K562 (cell line): Measurements from ENCODE around the gene FSD1L. TPM values are rescaled to one million over a fixed set of nuclear protein-coding genes. Genes with fewer than 3 reads are reported as not detected.

ENCODE experiments used
- CREM ChIP-seq: IDR thresholded peaks from 2 replicates; pipeline ENCODE4 v1.6.1; 2014; ENCODE audit warnings: antibody characterized with exemption, low read depth
- FOXA3 ChIP-seq, 2 experiments: fragments of 450-650 bp in 1 of 2; sonication (generic) in 1 of 2; formaldehyde crosslinking; IDR thresholded peaks in 1 of 2; conservative IDR thresholded peaks in 1 of 2; 2 replicates each; pipeline versions ENCODE4 v1.4.0 to v1.8.0; 2020 to 2022; ENCODE audit warnings: mild to moderate bottlenecking in 2 of 2, missing genetic modification reagents in 1 of 2
- HMGN3 ChIP-seq: IDR thresholded peaks from 2 replicates; pipeline ENCODE4 v1.6.1; 2011; ENCODE audit warnings: borderline replicate concordance, low read depth, mild to moderate bottlenecking, mixed read lengths, low read length; ENCODE audit not compliant: insufficient read length; ENCODE audit errors: extremely low read depth
- ILK ChIP-seq: fragments of 450-650 bp; IDR thresholded peaks from 2 replicates; pipeline ENCODE4 v1.6.1; 2016; ENCODE audit warnings: missing genetic modification characterization, low read depth, mild to moderate bottlenecking, missing compliant biosample characterization, moderate library complexity, borderline replicate concordance
- JUND ChIP-seq, 2 experiments: IDR thresholded peaks; 2 replicates in 1 of 2; 3 replicates in 1 of 2; pipeline ENCODE4 v1.6.1; 2011; ENCODE audit warnings: borderline replicate concordance in 2 of 2, low read depth in 2 of 2, low read length in 2 of 2, improper control_type of control experiment in 1 of 2, missing biosample characterization in 1 of 2, missing genetic modification characterization in 1 of 2, missing genetic modification reagents in 1 of 2
- MED1 ChIP-seq: sonication (generic); formaldehyde crosslinking; IDR thresholded peaks from 2 replicates; pipeline ENCODE4 v1.8.1; 2023; ENCODE audit warnings: missing genetic modification reagents, borderline replicate concordance
- PML ChIP-seq: IDR thresholded peaks from 2 replicates; pipeline ENCODE4 v1.6.1; 2012; ENCODE audit warnings: low read length, inconsistent platforms
- POLR2G ChIP-seq: fragments of 200-400 bp; formaldehyde crosslinking; IDR thresholded peaks from 2 replicates; pipeline ENCODE4 v1.6.1; 2017; ENCODE audit warnings: low read depth, mild to moderate bottlenecking, antibody characterized with exemption, low read length, moderate library complexity
- SMAD3 ChIP-seq: fragments of 450-650 bp; formaldehyde crosslinking; conservative IDR thresholded peaks from 2 replicates; pipeline ENCODE4 v1.4.0; 2020; ENCODE audit warnings: mild to moderate bottlenecking
- SREBF1 ChIP-seq: fragments of 150-350 bp; IDR thresholded peaks from 2 replicates; pipeline ENCODE4 v1.6.1; 2014; ENCODE audit warnings: antibody characterized with exemption, low read depth, low read length, borderline replicate concordance
- TAL1 ChIP-seq: fragments of 450-650 bp; IDR thresholded peaks from 2 replicates; pipeline ENCODE4 v1.6.1; 2016; ENCODE audit warnings: mild to moderate bottlenecking
- TFAP4 ChIP-seq: sonication (generic); formaldehyde crosslinking; IDR thresholded peaks from 2 replicates; pipeline ENCODE4 v1.8.0; 2022; ENCODE audit warnings: missing genetic modification reagents, mild to moderate bottlenecking, moderate library complexity, borderline replicate concordance
- U2AF2 ChIP-seq: fragments of 200-400 bp; formaldehyde crosslinking; optimal IDR thresholded peaks from 2 replicates; pipeline ENCODE3; 2017; ENCODE audit warnings: low read depth, mild to moderate bottlenecking, low read length
- ZBED1 ChIP-seq: IDR thresholded peaks from 2 replicates; pipeline ENCODE4 v1.6.1; 2014
- polyA plus RNA-seq, 8 experiments: library from polyadenylated mRNA; depleted of rRNA in 4 of 8; stranded (reverse) in 5 of 8; unstranded in 3 of 8; fragments of >200 nt; fragmentation: Nextera tagmentation in 2 of 8; fragmentation: Illumina TruSeq in 1 of 8; extraction: Ambion mirVana in 2 of 8; extraction: Trizol in 1 of 8; gene quantifications; 2 replicates each; pipeline versions ENCODE4 v1.2.1 to v1.2.3, GENCODE V29; 2011 to 2014; ENCODE audit warnings: inconsistent platforms in 1 of 8, missing spikeins in 1 of 8
- total RNA-seq, 7 experiments: library from RNA; depleted of rRNA in 6 of 7; stranded (reverse); fragments of >200 nt in 6 of 7; fragmentation: Illumina TruSeq in 2 of 7; extraction: Trizol in 2 of 7; gene quantifications; 2 replicates each; pipeline versions ENCODE4 v1.2.1 to v1.2.3, GENCODE V29; 2011 to 2021; ENCODE audit warnings: low replicate concordance in 1 of 7
- TF ChIP-seq, protein P1 (sequence below): fragments of 450-650 bp; formaldehyde crosslinking; IDR thresholded peaks from 2 replicates; pipeline ENCODE4 v1.4.0; 2022; ENCODE audit warnings: mild to moderate bottlenecking, moderate library complexity
- TF ChIP-seq, protein P2 (sequence below), 2 experiments: fragments of 450-650 bp; formaldehyde crosslinking in 1 of 2; IDR thresholded peaks; 2 replicates each; pipeline versions ENCODE4 v1.4.0 to v1.6.1; 2014 to 2020; ENCODE audit warnings: mild to moderate bottlenecking in 2 of 2, borderline replicate concordance in 1 of 2, low read depth in 1 of 2

Gene FSD1L
- total and polyA plus RNA-seq, 9 of the 15 experiments (the other 6 are each of a cell fraction or from before 2014, with no cell fraction given): 0.95 to 4.2 (median 2.1) TPM

GRCh38 chr9:105557804-105558610 is 110.2 kb downstream of the FSD1L start, which contains the start of gene FKTN (continued):
- TF ChIP-seq, protein P1, sequence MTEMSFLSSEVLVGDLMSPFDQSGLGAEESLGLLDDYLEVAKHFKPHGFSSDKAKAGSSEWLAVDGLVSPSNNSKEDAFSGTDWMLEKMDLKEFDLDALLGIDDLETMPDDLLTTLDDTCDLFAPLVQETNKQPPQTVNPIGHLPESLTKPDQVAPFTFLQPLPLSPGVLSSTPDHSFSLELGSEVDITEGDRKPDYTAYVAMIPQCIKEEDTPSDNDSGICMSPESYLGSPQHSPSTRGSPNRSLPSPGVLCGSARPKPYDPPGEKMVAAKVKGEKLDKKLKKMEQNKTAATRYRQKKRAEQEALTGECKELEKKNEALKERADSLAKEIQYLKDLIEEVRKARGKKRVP (CRISPR knock-in tag): no peak
- TF ChIP-seq POLR2G (peak; percentile 82), U2AF2 (no peak), ZBED1 (no peak), HMGN3 (peak; percentile 47), CREM (peak; percentile 42; the same call in 1 of the 2 replicates), SREBF1 (no peak), JUND (IDR thresholded peaks at IDR 0.05; ENCODE audit: borderline replicate concordance, low read depth, low read length) (peak; percentile 59), JUND (tag; IDR thresholded peaks at IDR 0.05; ENCODE audit: borderline replicate concordance, low read depth, low read length) (no peak; the same call in 2 of the 3 replicates), TAL1 (no peak), PML (no peak), MED1 (CRISPR knock-in tag) (no peak), ILK (tag) (no peak), TFAP4 (CRISPR knock-in tag) (peak; percentile 68), SMAD3 (no peak), FOXA3 (CRISPR knock-in tag; conservative IDR thresholded peaks at IDR 0.05 in 1 of 2, IDR thresholded peaks at IDR 0.05 in 1 of 2) (no peak)
- TF ChIP-seq, protein P2, sequence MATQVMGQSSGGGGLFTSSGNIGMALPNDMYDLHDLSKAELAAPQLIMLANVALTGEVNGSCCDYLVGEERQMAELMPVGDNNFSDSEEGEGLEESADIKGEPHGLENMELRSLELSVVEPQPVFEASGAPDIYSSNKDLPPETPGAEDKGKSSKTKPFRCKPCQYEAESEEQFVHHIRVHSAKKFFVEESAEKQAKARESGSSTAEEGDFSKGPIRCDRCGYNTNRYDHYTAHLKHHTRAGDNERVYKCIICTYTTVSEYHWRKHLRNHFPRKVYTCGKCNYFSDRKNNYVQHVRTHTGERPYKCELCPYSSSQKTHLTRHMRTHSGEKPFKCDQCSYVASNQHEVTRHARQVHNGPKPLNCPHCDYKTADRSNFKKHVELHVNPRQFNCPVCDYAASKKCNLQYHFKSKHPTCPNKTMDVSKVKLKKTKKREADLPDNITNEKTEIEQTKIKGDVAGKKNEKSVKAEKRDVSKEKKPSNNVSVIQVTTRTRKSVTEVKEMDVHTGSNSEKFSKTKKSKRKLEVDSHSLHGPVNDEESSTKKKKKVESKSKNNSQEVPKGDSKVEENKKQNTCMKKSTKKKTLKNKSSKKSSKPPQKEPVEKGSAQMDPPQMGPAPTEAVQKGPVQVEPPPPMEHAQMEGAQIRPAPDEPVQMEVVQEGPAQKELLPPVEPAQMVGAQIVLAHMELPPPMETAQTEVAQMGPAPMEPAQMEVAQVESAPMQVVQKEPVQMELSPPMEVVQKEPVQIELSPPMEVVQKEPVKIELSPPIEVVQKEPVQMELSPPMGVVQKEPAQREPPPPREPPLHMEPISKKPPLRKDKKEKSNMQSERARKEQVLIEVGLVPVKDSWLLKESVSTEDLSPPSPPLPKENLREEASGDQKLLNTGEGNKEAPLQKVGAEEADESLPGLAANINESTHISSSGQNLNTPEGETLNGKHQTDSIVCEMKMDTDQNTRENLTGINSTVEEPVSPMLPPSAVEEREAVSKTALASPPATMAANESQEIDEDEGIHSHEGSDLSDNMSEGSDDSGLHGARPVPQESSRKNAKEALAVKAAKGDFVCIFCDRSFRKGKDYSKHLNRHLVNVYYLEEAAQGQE (IDR thresholded peaks at IDR 0.05; ENCODE audit: borderline replicate concordance): no peak
- TF ChIP-seq, protein P2 (CRISPR knock-in tag; IDR thresholded peaks at IDR 0.05; ENCODE audit: low read depth): no peak
